Middle frontal gyrus (tissue), 1 donor: ENCODE data around the gene EFHB.
"Not testable (repeated sequence)": the region's sequence is repeated elsewhere in the genome, so short reads cannot be mapped to it uniquely, and the experiment has no call there.

Source experiments
- DNase-seq: peaks from one replicate; pipeline ENCODE4 v3.0.0-alpha.2; 2015; ENCODE audit warnings: low spot score; ENCODE audit errors: extremely low spot score

The EFHB gene

GRCh38 chr3:19934098-19934566 lies at the start of gene EFHB:
TSS of gene EFHB (minus strand) at chr3:19934217. CDS start at chr3:19934018, 199 bp downstream.
- DNase-seq = no peak

- DNase-seq = no peak
Measured at GRCh38 chr3:19972054-19972453, 38.0 kb upstream of the EFHB start.

GRCh38 chr3:19970327-19970726 lies 36.3 kb upstream of the EFHB start:
- no peak for DNase-seq

- DNase-seq = no peak
Measured at GRCh38 chr3:19967812-19968211, 33.8 kb upstream of the EFHB start.

GRCh38 chr3:19967208-19967607 lies 33.2 kb upstream of the EFHB start:
- DNase-seq = no peak

GRCh38 chr3:19961960-19962359 lies 27.9 kb upstream of the EFHB start:
- DNase-seq = no peak

- no peak for DNase-seq
Measured at GRCh38 chr3:19960696-19961095, 26.7 kb upstream of the EFHB start.

- no peak for DNase-seq
Measured at GRCh38 chr3:19959505-19959904, 25.5 kb upstream of the EFHB start.

- DNase-seq = not testable (repeated sequence)
Measured at GRCh38 chr3:19957354-19957753, 23.3 kb upstream of the EFHB start.

- DNase-seq = no peak
Measured at GRCh38 chr3:19954676-19955075, 20.7 kb upstream of the EFHB start.

- no peak for DNase-seq
Measured at GRCh38 chr3:19950316-19950715, 16.3 kb upstream of the EFHB start.

- DNase-seq = no peak
Measured at GRCh38 chr3:19948226-19948591, 14.2 kb upstream of the EFHB start.

- no peak for DNase-seq
Measured at GRCh38 chr3:19947549-19948225, 13.7 kb upstream of the EFHB start.

- DNase-seq = peak; percentile 96
Measured at GRCh38 chr3:19946832-19947548, 13.0 kb upstream of the EFHB start, which contains the start of gene RAB5A. TSS of gene RAB5A (plus strand) at chr3:19947097. CDS start at chr3:19950899, 3,802 bp downstream.

- no peak for DNase-seq
Measured at GRCh38 chr3:19945969-19946831, 12.2 kb upstream of the EFHB start.

- no peak for DNase-seq
Measured at GRCh38 chr3:19945534-19945933, 11.5 kb upstream of the EFHB start.

GRCh38 chr3:19940643-19941042 lies 6.6 kb upstream of the EFHB start:
- DNase-seq = no peak

GRCh38 chr3:19938295-19938627 lies 4.2 kb upstream of the EFHB start:
- DNase-seq = no peak

- no peak for DNase-seq
Measured at GRCh38 chr3:19937459-19938294, 3.7 kb upstream of the EFHB start.

GRCh38 chr3:19932422-19932821 lies 1.6 kb downstream of the EFHB start:
- no peak for DNase-seq

GRCh38 chr3:19931767-19932188 lies 2.2 kb downstream of the EFHB start:
- no peak for DNase-seq
